C1 segment of cervical spinal cord (tissue), 14 donors: ENCODE measurements around the gene MFN1.
A peak's percentile ranks its signal among the peaks of the same experiment; 100 is the strongest.
"Not testable (repeated sequence)": the region's sequence is repeated elsewhere in the genome, so short reads cannot be mapped to it uniquely, and the experiment has no call there.

ENCODE experiments used
- DNase-seq, 14 donors: peaks; one replicate each; lab custom pipeline; 2025; lab: John Stamatoyannopoulos, UW

The MFN1 gene

DNA sequence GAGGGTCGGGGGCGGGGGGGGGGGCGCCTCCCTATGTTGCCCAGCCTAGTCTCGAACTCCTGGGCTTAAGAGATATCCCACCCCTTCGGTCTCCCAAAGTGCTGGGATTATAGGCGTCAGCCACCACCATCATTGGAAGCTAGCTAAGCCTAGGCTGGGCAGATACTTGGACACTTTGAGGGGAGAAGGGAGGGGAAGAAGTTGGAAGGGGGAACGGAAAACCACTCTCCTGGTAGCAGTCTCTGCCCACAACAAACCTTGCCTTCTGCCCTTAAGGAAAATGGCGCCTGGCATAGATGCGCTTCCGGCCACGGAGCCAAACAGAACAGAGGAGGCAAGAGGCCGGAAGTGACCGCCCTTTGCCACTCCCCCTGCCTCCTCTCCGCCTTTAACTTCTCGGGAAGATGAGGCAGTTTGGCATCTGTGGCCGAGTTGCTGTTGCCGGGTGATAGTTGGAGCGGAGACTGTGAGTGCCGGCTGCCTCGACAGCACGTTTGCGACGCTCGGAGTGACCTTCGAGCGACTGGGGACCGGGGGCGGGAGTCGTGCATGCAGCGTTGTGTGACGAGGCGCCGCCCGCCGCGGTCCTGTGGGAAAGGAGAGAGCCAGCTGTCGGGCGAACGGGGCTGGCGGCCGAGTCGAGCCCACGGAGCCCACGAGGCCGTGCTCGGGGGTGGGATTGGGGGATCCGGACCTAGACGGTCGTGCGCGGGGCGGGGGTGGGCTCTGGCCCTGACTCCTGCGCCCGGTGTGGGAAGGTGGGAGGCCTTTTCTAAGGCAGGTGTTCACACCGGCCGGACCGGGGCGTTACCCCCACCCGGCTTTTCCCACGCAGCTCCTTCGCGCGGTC, at the start of gene MFN1:
MFN1 (plus strand) TSS at position 365 of the 850 bp plus-strand sequence. CDS start 1,143 bp downstream, outside the sequence.
- DNase-seq: peak; percentile 45 to 95 (median 90)

DNA sequence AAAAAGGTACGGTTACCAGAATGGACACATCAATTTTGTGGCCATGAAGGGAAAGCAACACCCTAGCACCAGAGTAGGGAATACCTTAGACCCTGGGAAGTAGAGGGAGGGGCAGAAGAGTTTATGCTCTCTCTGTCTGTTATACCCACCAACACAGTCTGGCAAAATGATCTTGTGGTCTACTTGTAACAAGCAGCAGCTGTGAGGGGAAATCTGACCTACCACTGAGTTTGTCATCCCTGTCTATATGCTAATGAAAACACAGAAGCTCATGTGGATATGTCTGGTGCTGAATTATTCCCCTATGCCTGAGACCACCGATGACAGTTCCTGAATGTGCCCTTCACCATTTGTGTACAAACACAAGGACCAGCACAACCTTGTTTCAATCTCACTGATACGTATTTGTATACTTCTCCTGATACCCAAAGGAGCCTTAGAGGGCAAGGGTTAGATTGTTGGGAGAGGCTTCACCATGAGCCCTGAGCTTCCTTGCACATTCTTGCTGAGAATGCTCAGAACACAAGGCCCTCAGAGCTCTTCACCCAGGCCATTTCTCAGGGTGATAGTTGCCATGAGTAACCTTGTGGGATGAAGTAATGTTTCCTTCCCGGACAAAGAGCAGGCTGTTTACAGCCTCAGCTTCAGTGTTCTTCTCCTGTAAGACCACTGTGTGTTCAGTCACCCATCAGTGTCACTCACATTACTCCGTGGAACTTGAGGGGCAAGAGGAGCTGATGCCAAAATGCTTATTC, 49.4 kb upstream of the MFN1 start:
- no peak for DNase-seq

GRCh38 chr3:179299316-179299715, 48.2 kb upstream of the MFN1 start:
- no peak for DNase-seq

- DNase-seq: no peak
These were observed 47.4 kb upstream of the MFN1 start for GRCh38 chr3:179299999-179300613.

DNA sequence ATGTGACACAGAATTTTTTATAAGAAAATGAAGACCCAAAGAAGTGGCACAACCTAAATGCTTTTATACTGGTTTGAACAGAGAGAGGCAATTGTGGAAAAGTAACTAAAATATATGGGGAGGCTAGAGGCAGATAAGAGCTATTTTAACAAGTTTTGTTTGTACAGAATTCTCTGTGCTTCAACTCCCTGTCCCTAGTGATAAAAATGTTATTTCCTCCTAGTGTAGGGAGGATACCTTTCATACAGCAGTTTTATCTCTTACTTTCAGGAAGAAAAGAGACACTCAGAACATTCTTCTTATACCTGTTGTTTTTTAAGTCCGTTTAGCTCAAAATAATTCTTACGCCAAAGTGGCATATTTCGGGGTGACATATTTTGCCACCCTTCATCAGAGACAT, 45.9 kb upstream of the MFN1 start:
- DNase-seq: no peak

GRCh38 chr3:179302111-179302510, 45.4 kb upstream of the MFN1 start:
- no peak for DNase-seq

GRCh38 chr3:179304605-179305004, 42.9 kb upstream of the MFN1 start:
- DNase-seq: no peak

- not testable (repeated sequence) for DNase-seq
These were observed 40.1 kb upstream of the MFN1 start for GRCh38 chr3:179307362-179307761.

DNA sequence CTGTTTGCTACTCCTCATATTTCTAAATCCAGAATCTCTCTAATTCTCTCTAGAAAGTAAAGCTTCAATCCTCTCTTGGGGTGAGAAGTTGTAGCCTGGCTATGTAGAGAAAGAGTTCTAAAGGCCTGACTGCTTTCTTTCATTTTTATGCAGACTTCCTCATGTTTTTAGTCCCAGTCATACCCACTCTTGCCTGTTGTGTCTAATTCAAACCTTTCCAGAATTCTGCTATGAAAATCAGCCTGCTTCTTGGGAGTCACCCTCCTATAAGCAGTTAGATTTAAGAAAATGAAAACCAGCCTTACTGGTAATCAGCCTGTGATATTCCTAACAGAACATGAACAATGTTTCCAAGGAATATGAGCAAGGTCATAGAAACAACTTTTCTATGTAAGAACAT, 39.5 kb upstream of the MFN1 start:
- DNase-seq: no peak

- DNase-seq: no peak
These were observed 38.1 kb upstream of the MFN1 start for GRCh38 chr3:179309225-179310078.

- no peak for DNase-seq
These were observed 28.6 kb upstream of the MFN1 start for GRCh38 chr3:179318876-179319275.

DNA sequence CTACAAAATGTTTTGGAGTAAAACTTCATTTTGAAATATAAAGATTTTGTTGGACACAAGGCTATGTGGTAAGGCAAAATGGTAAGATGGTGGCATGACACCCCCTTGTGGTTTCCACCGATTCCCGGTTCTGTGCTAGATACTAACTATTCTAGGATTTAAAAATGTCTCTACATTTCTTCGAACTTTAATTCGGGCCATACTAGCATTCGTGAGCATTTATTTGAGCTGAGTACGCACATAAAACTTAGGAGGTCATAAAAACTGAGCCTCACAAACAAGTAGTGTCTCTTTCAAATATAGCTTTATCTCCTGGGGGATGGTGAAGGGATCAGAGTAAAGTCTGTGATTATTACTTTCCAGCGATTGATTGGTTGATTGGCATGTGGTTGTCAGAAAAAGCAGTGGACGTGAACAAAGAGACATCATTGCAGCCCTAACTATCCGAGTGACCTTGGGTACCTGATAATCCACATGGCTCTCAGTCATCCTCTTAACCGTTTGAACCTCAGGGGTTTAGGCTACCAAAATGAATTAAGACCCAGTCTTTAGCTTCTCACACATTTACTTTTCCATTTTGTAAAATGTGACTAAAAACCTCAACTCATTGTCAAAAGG, 25.7 kb upstream of the MFN1 start:
- DNase-seq: peak in 4 of 14 donors; percentile 1 to 35 (median 15)

- peak in 13 of 14 donors; percentile 25 to 89 (median 71) for DNase-seq
These were observed 25.0 kb upstream of the MFN1 start, which contains the start of gene ZNF639 for GRCh38 chr3:179322286-179323196. Gene ZNF639, plus strand, starts transcription at chr3:179323031. Its CDS starts 5,263 bp downstream, at chr3:179328294.

DNA sequence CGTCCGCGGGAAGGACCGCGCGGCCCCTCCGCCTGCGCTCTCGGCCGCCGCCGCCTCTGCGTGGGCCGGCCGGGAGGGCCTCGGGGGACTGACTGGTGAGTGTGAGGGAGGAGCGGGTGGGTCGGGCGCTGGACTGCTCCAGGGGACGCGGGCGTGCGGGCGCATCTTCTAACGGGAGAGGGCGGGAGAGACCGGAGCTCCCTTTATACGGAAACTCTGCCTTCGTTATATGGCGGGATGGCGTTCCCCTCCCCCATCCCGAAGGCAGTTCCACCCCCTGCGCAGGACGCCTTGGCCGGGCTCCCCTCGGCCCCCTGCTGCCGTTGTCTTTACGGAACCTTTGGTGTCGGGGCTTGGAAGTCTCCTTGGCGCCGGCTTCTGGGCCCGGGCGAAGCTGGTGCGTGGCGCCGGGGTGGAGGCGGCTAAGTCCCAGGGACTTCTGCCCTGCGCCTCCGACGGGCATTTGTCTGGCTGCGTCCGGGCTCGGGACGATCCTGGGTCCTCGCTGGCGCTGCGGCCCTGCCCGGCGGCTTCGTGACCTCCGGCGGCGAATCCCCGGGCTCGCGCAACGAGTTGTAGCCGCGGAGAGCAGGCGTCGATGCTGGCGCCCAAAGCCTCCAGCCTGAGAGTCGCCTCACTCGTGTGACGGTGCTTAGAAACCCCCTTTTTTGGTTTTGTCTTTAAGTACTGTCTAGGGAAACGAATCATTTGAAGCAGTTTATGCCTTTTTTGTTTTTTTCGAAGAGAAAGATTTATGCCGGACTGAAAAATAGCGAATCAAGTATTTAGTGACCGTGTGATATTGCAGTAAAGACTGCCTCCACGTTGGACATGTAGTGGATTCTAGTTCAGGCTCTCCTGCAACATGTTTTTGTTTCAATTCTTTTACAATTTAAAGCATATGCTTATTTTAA, 24.1 kb upstream of the MFN1 start:
- DNase-seq: peak in 13 of 14 donors; percentile 25 to 85 (median 70)

DNA sequence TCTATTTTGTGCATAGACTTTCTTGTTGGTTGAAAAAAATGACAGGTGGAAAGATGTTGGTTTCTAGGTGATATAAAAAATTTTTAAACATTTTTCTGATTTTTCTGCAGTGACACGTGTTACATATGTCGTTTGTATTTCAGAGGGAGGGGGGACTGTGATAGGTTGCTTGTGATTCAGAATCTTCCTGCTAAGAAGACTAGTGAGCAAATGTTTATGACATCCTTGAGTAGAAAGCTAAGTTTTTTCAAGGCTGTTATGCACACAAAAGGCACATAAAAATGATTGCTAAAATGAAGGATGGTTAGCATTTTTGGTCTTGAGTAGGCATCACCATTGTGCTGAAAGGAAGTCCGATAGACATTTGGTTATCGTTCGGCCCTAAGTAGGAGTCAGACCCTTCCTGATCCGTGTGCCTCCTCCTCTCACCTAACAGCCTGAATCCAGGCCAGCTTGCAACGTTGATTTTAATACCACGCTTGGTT, 23.2 kb upstream of the MFN1 start:
- peak in 1 of 14 donors; percentile 15 for DNase-seq

DNA sequence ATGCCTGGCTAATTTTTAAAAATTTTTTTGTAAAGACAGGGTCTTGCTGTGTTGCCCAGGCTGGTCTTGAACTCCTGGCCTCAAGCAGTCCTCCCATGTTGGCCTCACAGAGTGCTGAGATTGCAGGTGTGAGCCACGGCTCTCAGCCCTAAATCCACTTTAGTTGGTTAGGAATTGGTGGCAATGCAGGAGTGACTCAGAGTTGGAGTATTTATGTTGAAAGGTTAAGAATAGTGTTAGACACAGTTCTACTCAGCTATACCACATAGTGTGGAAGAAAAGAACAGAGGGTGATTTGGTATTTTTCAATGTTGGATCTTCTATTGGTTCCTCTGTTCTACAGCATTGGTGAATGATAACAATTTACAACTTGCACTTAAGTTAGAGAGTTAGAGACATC, 17.1 kb upstream of the MFN1 start:
- no peak for DNase-seq

GRCh38 chr3:179332240-179332639, 15.3 kb upstream of the MFN1 start:
- DNase-seq: no peak

GRCh38 chr3:179333084-179333483, 14.4 kb upstream of the MFN1 start:
- DNase-seq: no peak
